ENCODE results near the gene ITPR3.

The ITPR3 gene

GRCh38 chr6:33642897-33643296 lies 21.8 kb downstream of the ITPR3 start:
- TF ChIP-seq CTCF (IDR thresholded peaks at IDR 0.05; ENCODE audit: insufficient read depth, low read depth, low read length, missing control alignments) = no peak
- DNase-seq (ENCODE audit: low read depth) = no peak
- H3K4me3 ChIP-seq (ENCODE audit: low read depth, low read length) = no peak overlapping the region

- DNase-seq (ENCODE audit: low read depth) = no peak
- TF ChIP-seq CTCF (IDR thresholded peaks at IDR 0.05; ENCODE audit: insufficient read depth, low read depth, low read length, missing control alignments) = no peak
Measured at GRCh38 chr6:33651403-33651802, 30.3 kb downstream of the ITPR3 start.

GRCh38 chr6:33652002-33652401 lies 30.9 kb downstream of the ITPR3 start:
- no peak for TF ChIP-seq CTCF (IDR thresholded peaks at IDR 0.05; ENCODE audit: insufficient read depth, low read depth, low read length, missing control alignments)
- DNase-seq (ENCODE audit: low read depth) = no peak
- no peak overlapping the region for H3K4me3 ChIP-seq (ENCODE audit: low read depth, low read length)

More at GRCh38 chr6:33651403-33651802, 30.3 kb downstream of the ITPR3 start:
- no peak overlapping the region for H3K4me3 ChIP-seq (ENCODE audit: low read depth, low read length)

- no peak for DNase-seq (ENCODE audit: low read depth)
Measured at GRCh38 chr6:33654831-33655554, 33.9 kb downstream of the ITPR3 start.

GRCh38 chr6:33656844-33657243 lies 35.7 kb downstream of the ITPR3 start:
- no peak for DNase-seq (ENCODE audit: low read depth)
- H3K4me3 ChIP-seq (ENCODE audit: low read depth, low read length) = no peak overlapping the region
- TF ChIP-seq CTCF (IDR thresholded peaks at IDR 0.05; ENCODE audit: insufficient read depth, low read depth, low read length, missing control alignments) = no peak

More at GRCh38 chr6:33654831-33655554, 33.9 kb downstream of the ITPR3 start:
- no peak for TF ChIP-seq CTCF (IDR thresholded peaks at IDR 0.05; ENCODE audit: insufficient read depth, low read depth, low read length, missing control alignments)
- no peak overlapping the region for H3K4me3 ChIP-seq (ENCODE audit: low read depth, low read length)

GRCh38 chr6:33658982-33659689 lies 38.0 kb downstream of the ITPR3 start:
- no peak for DNase-seq (ENCODE audit: low read depth)
- no peak overlapping the region for H3K4me3 ChIP-seq (ENCODE audit: low read depth, low read length)
- no peak for TF ChIP-seq CTCF (IDR thresholded peaks at IDR 0.05; ENCODE audit: insufficient read depth, low read depth, low read length, missing control alignments)

All from GM12865 (cell line).